Activated gamma-delta T cell treated with anti-CD3 and anti-CD28 coated beads, Interleukin-2, amount 50 U/mL, for 16 hours (primary cell): ENCODE data around the gene SLC22A23.

Experiments used
- DNase-seq: peaks from one replicate; pipeline ENCODE4 v3.0.0-alpha.2; 2020; ENCODE audit warnings: low read depth

The SLC22A23 gene

GRCh38 chr6:3240595-3240994, 216.3 kb downstream of the SLC22A23 start:
- no peak for DNase-seq

GRCh38 chr6:3239110-3239830, 217.6 kb downstream of the SLC22A23 start:
- DNase-seq = no peak

GRCh38 chr6:3237761-3238662, 218.8 kb downstream of the SLC22A23 start:
- DNase-seq = no peak

- no peak for DNase-seq
These were observed 220.8 kb downstream of the SLC22A23 start for GRCh38 chr6:3236005-3236404.

- DNase-seq = no peak
These were observed 221.4 kb downstream of the SLC22A23 start for GRCh38 chr6:3235486-3235885.

- no peak for DNase-seq
These were observed 222.9 kb downstream of the SLC22A23 start for GRCh38 chr6:3233904-3234303.

GRCh38 chr6:3233321-3233720, 223.5 kb downstream of the SLC22A23 start:
- DNase-seq = no peak

GRCh38 chr6:3232017-3232945, 224.6 kb downstream of the SLC22A23 start:
- no peak for DNase-seq

GRCh38 chr6:3231247-3232016, 225.4 kb downstream of the SLC22A23 start:
- no peak for DNase-seq

GRCh38 chr6:3230900-3231246, 226.0 kb downstream of the SLC22A23 start:
- DNase-seq = no peak

GRCh38 chr6:3230256-3230882, 226.5 kb downstream of the SLC22A23 start:
- DNase-seq = no peak

GRCh38 chr6:3229566-3230178, 227.2 kb downstream of the SLC22A23 start:
- no peak for DNase-seq

- no peak for DNase-seq
These were observed 227.9 kb downstream of the SLC22A23 start for GRCh38 chr6:3228771-3229565.

- DNase-seq = no peak
These were observed 228.7 kb downstream of the SLC22A23 start for GRCh38 chr6:3228046-3228671.

- DNase-seq = no peak
These were observed 229.3 kb downstream of the SLC22A23 start, which contains the start of gene TUBB2B for GRCh38 chr6:3227363-3228045. Gene TUBB2B (minus strand): TSS chr6:3227653. CDS start chr6:3227543, 110 bp downstream.

- no peak for DNase-seq
These were observed 230.1 kb downstream of the SLC22A23 start for GRCh38 chr6:3226481-3227362.

- no peak for DNase-seq
These were observed 230.8 kb downstream of the SLC22A23 start for GRCh38 chr6:3226042-3226441.
